ENCODE measurements around the gene TRAPPC11. TPM values are rescaled to one million over a fixed set of nuclear protein-coding genes. Genes with fewer than 3 reads are reported as not detected.

Gene TRAPPC11
- total RNA-seq, 1 experiment from 2014 or later = 32.2 TPM

GRCh38 chr4:183635741-183636140 lies 23.4 kb upstream of the TRAPPC11 start:
- Mint-ChIP-seq H3K27ac (no peak overlapping the region; a peak in 3 of 7 replicates), H3K27me3 (ENCODE audit: low read depth) (no peaks in the 10 kb centered on the region), H3K36me3 (ENCODE audit: insufficient read depth in 1 of 3, low read depth in 3 of 3) (no peaks in the 10 kb centered on the region), H3K9me3 (no peaks in the 10 kb centered on the region), H3K4me3 (no peak overlapping the region), H3K4me1 (peaks cover 31 to 34% of the 10 kb centered on the region in 2 experiments)
- no peaks in the 10 kb centered on the region; the same call in 1 of the 2 replicates for H3K4me1 ChIP-seq (ENCODE audit: insufficient read depth, low read length)
- no peaks in the 10 kb centered on the region for H3K9me3 ChIP-seq (ENCODE audit: control insufficient read depth, low read depth, low read length)
- no peak overlapping the region for H4K8ac ChIP-seq (replicated peaks; ENCODE audit: insufficient read length, low read depth, low read length)
- H3K4me2 ChIP-seq (ENCODE audit: insufficient read depth, insufficient read length, low read length) = no peak overlapping the region
- no peak overlapping the region for H3K4ac ChIP-seq (ENCODE audit: low read depth, low read length)
- H4K20me1 ChIP-seq (ENCODE audit: control insufficient read depth, insufficient read depth, insufficient read length) = no peaks in the 10 kb centered on the region
- H3K18ac ChIP-seq (ENCODE audit: insufficient read length, low read depth, low read length) = no peak overlapping the region
- WGBS (ENCODE audit: extremely low coverage, insufficient read length, low lambda C conversion rate) = 100% methylated on average over 1 of the region's 5 CpGs
- H3K79me1 ChIP-seq (ENCODE audit: insufficient read depth, low read depth, low read length, poor library complexity, severe bottlenecking) = no peaks in the 10 kb centered on the region
- H3K27ac ChIP-seq (ENCODE audit: insufficient read length, low read depth, low read length) = no peak overlapping the region
- no peak for TF ChIP-seq CTCF (conservative IDR thresholded peaks at IDR 0.05)
- H2BK5ac ChIP-seq (ENCODE audit: insufficient read length, low read length) = no peak overlapping the region
- H2BK15ac ChIP-seq (ENCODE audit: low read depth, low read length) = no peak overlapping the region
- no peak overlapping the region for H2BK12ac ChIP-seq (ENCODE audit: insufficient read length, low read depth, low read length)
- no peak overlapping the region for H4K91ac ChIP-seq (ENCODE audit: insufficient read length, low read depth, low read length)
- no peak overlapping the region for H2BK120ac ChIP-seq (ENCODE audit: low read depth, low read length, poor library complexity, severe bottlenecking)
- H3K23ac ChIP-seq (ENCODE audit: insufficient read length, low read depth, low read length) = no peak overlapping the region
- H2AK5ac ChIP-seq (ENCODE audit: insufficient read length, low read length) = no peak overlapping the region
- no peak overlapping the region for H2BK20ac ChIP-seq (ENCODE audit: low read depth, low read length, poor library complexity, severe bottlenecking)
- DNase-seq = no peak
- no peak overlapping the region for H3K56ac ChIP-seq (ENCODE audit: insufficient read length, low read depth, low read length)
- H3K79me2 ChIP-seq (ENCODE audit: insufficient read depth, low read length) = no peaks in the 10 kb centered on the region
- H2AFZ ChIP-seq (ENCODE audit: low read length) = no peak overlapping the region
- H3K27me3 ChIP-seq (ENCODE audit: insufficient read depth, low read length) = no peaks in the 10 kb centered on the region
- H3K14ac ChIP-seq (ENCODE audit: insufficient read depth, low read length) = no peak overlapping the region
- no peak overlapping the region for H3T11ph ChIP-seq (ENCODE audit: low read length)
- H3K9ac ChIP-seq (ENCODE audit: extremely low read depth, insufficient read length, low read length) = no peak overlapping the region
- no peak overlapping the region for H4K5ac ChIP-seq (ENCODE audit: insufficient read length, low read depth, low read length)
- H3K23me2 ChIP-seq (ENCODE audit: insufficient read length, low read depth, low read length, poor library complexity, severe bottlenecking) = no peaks in the 10 kb centered on the region

Measured in H9 (cell line).